CD4-positive, alpha-beta T cell treated with Interferon alpha-2 for 1 hour (primary cell): Measurements from ENCODE around the gene FANCC.

Experiments used
- DNase-seq, 2 donors: peaks; one replicate each; pipeline ENCODE4 v3.0.0-alpha.2; 2020 to 2022

FANCC gene

GRCh38 chr9:95080961-95081647, 236.4 kb downstream of the FANCC start:
- no peak for DNase-seq

- DNase-seq = no peak
Measured at GRCh38 chr9:95079461-95079860, 238.0 kb downstream of the FANCC start.

- DNase-seq = no peak
Measured at GRCh38 chr9:95078939-95079338, 238.6 kb downstream of the FANCC start.

- no peak for DNase-seq
Measured at GRCh38 chr9:95078511-95078910, 239.0 kb downstream of the FANCC start.

- no peak for DNase-seq
Measured at GRCh38 chr9:95077766-95078370, 239.6 kb downstream of the FANCC start.

- no peak for DNase-seq
Measured at GRCh38 chr9:95077053-95077765, 240.3 kb downstream of the FANCC start.

- no peak for DNase-seq
Measured at GRCh38 chr9:95076696-95077052, 240.8 kb downstream of the FANCC start.

GRCh38 chr9:95075700-95076099, 241.8 kb downstream of the FANCC start:
- no peak for DNase-seq

- DNase-seq = no peak
Measured at GRCh38 chr9:95074632-95075031, 242.9 kb downstream of the FANCC start.

GRCh38 chr9:95073918-95074317, 243.6 kb downstream of the FANCC start:
- no peak for DNase-seq

GRCh38 chr9:95073042-95073607, 244.4 kb downstream of the FANCC start:
- no peak for DNase-seq

GRCh38 chr9:95071925-95072324, 245.6 kb downstream of the FANCC start:
- no peak for DNase-seq

GRCh38 chr9:95071450-95071849, 246.1 kb downstream of the FANCC start:
- DNase-seq = no peak

GRCh38 chr9:95070549-95071021, 246.9 kb downstream of the FANCC start:
- DNase-seq = no peak

- no peak for DNase-seq
Measured at GRCh38 chr9:95067897-95068296, 249.6 kb downstream of the FANCC start.

- DNase-seq = no peak
Measured at GRCh38 chr9:95067057-95067456, 250.5 kb downstream of the FANCC start.

- DNase-seq = no peak
Measured at GRCh38 chr9:95065224-95065623, 252.3 kb downstream of the FANCC start.

GRCh38 chr9:95063300-95063699, 254.2 kb downstream of the FANCC start:
- no peak for DNase-seq

GRCh38 chr9:95062596-95063065, 254.9 kb downstream of the FANCC start:
- DNase-seq = no peak

GRCh38 chr9:95061916-95062595, 255.5 kb downstream of the FANCC start:
- no peak for DNase-seq

GRCh38 chr9:95060916-95061315, 256.6 kb downstream of the FANCC start:
- DNase-seq = no peak

- no peak for DNase-seq
Measured at GRCh38 chr9:95060234-95060633, 257.3 kb downstream of the FANCC start.

GRCh38 chr9:95058795-95059386, 258.6 kb downstream of the FANCC start:
- no peak for DNase-seq
